ENCODE results near the gene PSMG4.

- TF ChIP-seq, protein P1, sequence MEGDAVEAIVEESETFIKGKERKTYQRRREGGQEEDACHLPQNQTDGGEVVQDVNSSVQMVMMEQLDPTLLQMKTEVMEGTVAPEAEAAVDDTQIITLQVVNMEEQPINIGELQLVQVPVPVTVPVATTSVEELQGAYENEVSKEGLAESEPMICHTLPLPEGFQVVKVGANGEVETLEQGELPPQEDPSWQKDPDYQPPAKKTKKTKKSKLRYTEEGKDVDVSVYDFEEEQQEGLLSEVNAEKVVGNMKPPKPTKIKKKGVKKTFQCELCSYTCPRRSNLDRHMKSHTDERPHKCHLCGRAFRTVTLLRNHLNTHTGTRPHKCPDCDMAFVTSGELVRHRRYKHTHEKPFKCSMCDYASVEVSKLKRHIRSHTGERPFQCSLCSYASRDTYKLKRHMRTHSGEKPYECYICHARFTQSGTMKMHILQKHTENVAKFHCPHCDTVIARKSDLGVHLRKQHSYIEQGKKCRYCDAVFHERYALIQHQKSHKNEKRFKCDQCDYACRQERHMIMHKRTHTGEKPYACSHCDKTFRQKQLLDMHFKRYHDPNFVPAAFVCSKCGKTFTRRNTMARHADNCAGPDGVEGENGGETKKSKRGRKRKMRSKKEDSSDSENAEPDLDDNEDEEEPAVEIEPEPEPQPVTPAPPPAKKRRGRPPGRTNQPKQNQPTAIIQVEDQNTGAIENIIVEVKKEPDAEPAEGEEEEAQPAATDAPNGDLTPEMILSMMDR (IDR thresholded peaks at IDR 0.05; ENCODE audit: insufficient read depth, low read length): no peak
- TF ChIP-seq POLR2AphosphoS5 (IDR thresholded peaks at IDR 0.05; ENCODE audit: low read depth) (no peak), SPI1 (IDR thresholded peaks at IDR 0.05; ENCODE audit: borderline replicate concordance, low read depth) (no peak), REST (IDR thresholded peaks at IDR 0.05; ENCODE audit: insufficient replicate concordance, low read depth) (no peak)
Observed at GRCh38 chr6:3290149-3290930, 31.6 kb downstream of the PSMG4 start.

Data from HL-60 (cell line).